IPS-15b (cell line): ENCODE measurements around the gene PNPLA7.

Source experiments
- H3K27me3 ChIP-seq: one replicate; pipeline ENCODE4 v1.6.1; 2013; ENCODE audit warnings: low read length; ENCODE audit not compliant: control insufficient read depth, insufficient read depth
- H3K36me3 ChIP-seq: one replicate; pipeline ENCODE4 v1.6.1; 2013; ENCODE audit warnings: low read length; ENCODE audit not compliant: control insufficient read depth, insufficient read depth
- H3K4me1 ChIP-seq: one replicate; pipeline ENCODE4 v1.6.1; 2013; ENCODE audit warnings: mild to moderate bottlenecking, low read length; ENCODE audit not compliant: control insufficient read depth, insufficient read depth
- H3K4me3 ChIP-seq: one replicate; pipeline ENCODE4 v1.5.1; 2013; ENCODE audit warnings: low read depth, low read length
- H3K9ac ChIP-seq: one replicate; pipeline ENCODE4 v1.6.1; 2013; ENCODE audit warnings: low read depth, mild to moderate bottlenecking, low read length
- H3K9me3 ChIP-seq: one replicate; pipeline ENCODE4 v1.6.1; 2013; ENCODE audit warnings: mild to moderate bottlenecking, low read length; ENCODE audit not compliant: control insufficient read depth, insufficient read depth

The PNPLA7 gene

GRCh38 chr9:137439158-137439714 lies 111.0 kb downstream of the PNPLA7 start:
- H3K9ac ChIP-seq, result no peak overlapping the region
- no peaks in the 10 kb centered on the region for H3K36me3 ChIP-seq
- no peak overlapping the region for H3K4me3 ChIP-seq
- no peaks in the 10 kb centered on the region for H3K9me3 ChIP-seq
- peaks cover 3% of the 10 kb centered on the region for H3K4me1 ChIP-seq
- H3K27me3 ChIP-seq, result no peaks in the 10 kb centered on the region

DNA sequence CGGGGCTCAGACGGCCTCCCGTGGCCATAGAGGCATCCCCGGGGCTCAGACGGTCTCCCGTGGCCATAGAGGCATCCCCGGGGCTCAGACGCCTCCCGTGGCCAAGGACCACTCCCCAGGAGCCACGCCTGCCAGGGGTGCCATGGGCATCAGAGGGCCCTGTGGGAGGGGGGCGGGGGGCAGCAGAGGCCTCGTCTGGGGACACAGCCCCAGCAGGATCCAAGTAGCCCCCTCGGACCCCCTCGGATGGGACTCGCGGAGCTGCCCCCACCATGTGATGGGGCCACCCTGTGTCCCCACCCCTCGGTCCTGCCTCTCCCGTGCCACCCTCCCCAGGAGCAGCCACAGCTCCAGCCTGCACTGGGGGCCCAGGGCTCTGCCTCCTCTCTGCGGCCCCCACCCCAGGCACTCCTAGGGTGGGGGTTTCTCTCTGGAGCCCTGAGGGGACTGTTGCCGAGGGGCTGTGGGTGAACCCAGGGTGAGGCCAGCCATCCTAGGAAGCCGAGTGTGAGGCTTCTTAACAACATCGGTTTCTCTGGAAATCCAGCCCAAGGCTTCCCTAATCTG lies 111.5 kb downstream of the PNPLA7 start:
- Histone ChIP-seq H3K9me3 (no peaks in the 10 kb centered on the region), H3K36me3 (no peaks in the 10 kb centered on the region), H3K4me1 (peaks cover 3% of the 10 kb centered on the region), H3K4me3 (no peak overlapping the region), H3K9ac (no peak overlapping the region), H3K27me3 (no peaks in the 10 kb centered on the region)

DNA sequence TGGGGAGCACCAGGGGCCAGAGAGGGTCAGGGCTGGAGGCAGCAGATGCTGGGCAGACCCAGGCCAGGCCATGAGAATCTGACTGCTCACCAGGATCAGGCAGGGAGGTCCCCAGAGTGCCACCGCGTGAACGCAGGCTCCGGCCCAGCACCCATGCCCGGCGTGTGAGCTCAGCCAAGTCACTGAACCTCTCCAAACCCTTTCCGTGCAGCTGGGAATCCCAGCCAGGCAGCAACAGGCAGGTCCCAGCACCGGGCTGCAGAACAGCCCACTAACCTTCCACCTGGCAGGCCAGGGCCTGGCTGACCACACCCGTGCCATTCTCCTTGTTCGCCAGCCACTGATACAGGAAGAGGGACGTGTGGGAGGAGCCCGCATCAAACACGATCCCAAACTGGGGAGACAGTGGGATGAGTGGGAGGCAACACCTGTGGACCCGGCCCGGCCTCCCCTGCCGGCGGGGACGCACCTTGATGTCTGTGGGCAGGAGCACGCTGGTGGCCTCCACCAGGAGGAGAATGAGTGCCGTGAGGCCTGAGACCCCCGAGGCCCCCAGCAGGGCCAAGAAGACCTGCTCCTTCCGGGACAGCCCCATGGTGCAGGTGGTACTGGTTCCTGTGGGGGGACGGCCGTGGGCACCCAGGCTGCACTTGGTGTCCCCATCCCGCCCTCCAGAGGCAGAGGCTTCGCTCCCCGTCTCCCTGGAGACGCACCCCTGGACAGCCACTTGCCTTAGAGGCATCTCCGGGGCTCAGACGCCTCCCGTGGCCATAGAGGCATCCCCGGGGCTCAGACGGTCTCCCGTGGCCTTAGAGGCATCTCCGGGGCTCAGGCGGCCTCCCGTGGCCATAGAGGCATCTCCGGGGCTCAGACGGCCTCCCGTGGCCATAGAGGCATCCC lies 112.3 kb downstream of the PNPLA7 start:
- H3K27me3 ChIP-seq, result no peaks in the 10 kb centered on the region
- peaks cover 3% of the 10 kb centered on the region for H3K4me1 ChIP-seq
- H3K36me3 ChIP-seq, result no peaks in the 10 kb centered on the region
- no peak overlapping the region for H3K9ac ChIP-seq
- no peaks in the 10 kb centered on the region for H3K9me3 ChIP-seq
- no peak overlapping the region for H3K4me3 ChIP-seq

DNA sequence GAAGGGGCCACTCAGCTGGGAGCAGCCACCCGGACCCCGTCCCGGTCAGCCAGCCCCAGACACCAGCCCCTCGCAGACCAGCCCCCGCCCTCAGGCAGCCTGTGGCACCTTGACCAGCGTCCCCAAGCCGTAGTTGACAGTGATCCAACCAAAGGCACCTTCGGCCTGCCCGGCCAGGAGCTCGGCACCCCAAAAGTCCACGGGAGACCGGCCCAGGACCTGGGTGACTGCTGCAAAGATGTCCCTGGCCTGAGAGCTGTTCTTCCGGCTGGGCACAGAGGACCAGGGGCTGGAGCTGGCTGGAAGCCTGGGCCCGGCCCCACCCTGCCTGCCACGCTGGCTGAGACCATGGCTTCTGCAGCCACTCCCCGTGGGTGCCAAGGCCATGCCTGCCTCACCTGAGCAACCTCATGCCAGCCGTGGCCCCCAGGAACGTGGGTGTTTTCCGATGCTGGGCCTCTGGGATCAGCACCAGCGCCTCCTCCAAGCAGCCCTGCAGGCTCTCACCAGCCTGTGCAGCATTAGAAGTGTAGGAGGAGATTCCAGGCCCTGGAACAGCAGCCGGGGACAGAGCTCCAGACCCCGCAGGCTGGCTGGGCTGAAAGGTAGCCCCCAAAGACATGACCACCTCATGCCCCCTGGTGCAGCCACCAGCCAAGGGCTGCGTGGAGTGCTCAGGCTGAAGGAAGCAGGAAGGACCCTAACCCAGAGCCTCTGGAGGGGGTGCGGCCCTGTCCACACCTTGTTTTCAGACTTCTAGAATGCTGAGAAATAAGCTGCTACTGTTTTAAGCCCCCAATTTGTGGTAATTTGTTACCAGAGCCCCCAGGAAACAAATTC lies 113.2 kb downstream of the PNPLA7 start:
- Histone ChIP-seq H3K27me3 (no peaks in the 10 kb centered on the region), H3K9me3 (no peaks in the 10 kb centered on the region), H3K4me3 (no peak overlapping the region), H3K9ac (no peak overlapping the region), H3K36me3 (no peaks in the 10 kb centered on the region), H3K4me1 (no peaks in the 10 kb centered on the region)

DNA sequence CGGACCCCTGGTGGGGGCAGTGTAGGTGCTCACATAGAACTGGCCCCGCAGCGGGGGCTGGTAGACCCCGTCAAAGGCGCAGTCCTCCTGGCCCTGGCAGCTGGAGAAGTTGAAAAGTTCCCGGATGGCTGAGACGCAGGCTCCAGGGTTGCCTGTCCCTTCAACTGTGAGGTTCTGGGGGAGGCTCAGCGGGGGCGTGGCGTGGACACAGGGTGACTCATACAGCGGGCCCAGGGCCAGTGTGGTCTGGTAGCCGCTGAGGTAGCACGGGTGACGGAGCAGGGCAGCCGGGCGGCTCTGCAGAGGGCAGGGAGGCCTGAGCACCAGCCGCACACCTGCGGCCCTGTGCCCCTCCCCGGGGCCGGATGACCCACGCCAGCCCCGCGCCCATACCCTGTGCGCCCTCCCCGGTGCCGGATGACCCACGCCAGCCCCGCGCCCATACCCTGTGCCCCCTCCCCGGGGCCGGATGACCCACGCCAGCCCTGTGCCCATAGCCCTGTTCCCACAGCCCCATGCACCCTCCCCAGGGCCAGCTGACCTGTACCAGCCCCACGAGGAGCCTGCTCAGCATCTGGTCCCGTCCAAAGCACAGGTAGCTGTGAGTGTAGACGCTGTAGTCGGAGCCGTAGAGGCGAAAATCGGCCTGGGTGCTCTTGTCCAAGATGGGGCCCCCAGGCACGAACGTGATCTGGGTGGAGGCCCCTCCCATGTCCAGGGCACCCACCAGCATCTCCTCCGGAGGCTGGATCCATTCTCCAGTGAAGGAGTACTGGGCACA lies 114.0 kb downstream of the PNPLA7 start:
- H3K36me3 ChIP-seq, result no peaks in the 10 kb centered on the region
- no peaks in the 10 kb centered on the region for H3K9me3 ChIP-seq
- no peaks in the 10 kb centered on the region for H3K27me3 ChIP-seq
- no peaks in the 10 kb centered on the region for H3K4me1 ChIP-seq
- H3K4me3 ChIP-seq, result no peak overlapping the region
- no peak overlapping the region for H3K9ac ChIP-seq

- no peak overlapping the region for H3K9ac ChIP-seq
- no peaks in the 10 kb centered on the region for H3K4me1 ChIP-seq
- H3K9me3 ChIP-seq, result no peaks in the 10 kb centered on the region
- H3K27me3 ChIP-seq, result no peaks in the 10 kb centered on the region
- no peak overlapping the region for H3K4me3 ChIP-seq
- no peaks in the 10 kb centered on the region for H3K36me3 ChIP-seq
Measured at GRCh38 chr9:137435381-137435891, 114.8 kb downstream of the PNPLA7 start.

GRCh38 chr9:137434498-137435380 lies 115.5 kb downstream of the PNPLA7 start:
- no peaks in the 10 kb centered on the region for H3K36me3 ChIP-seq
- no peak overlapping the region for H3K9ac ChIP-seq
- H3K4me3 ChIP-seq, result no peak overlapping the region
- no peaks in the 10 kb centered on the region for H3K9me3 ChIP-seq
- H3K27me3 ChIP-seq, result no peaks in the 10 kb centered on the region
- H3K4me1 ChIP-seq, result no peaks in the 10 kb centered on the region

- Histone ChIP-seq H3K9me3 (no peaks in the 10 kb centered on the region), H3K9ac (no peak overlapping the region), H3K36me3 (no peaks in the 10 kb centered on the region), H3K27me3 (no peaks in the 10 kb centered on the region), H3K4me1 (no peaks in the 10 kb centered on the region), H3K4me3 (no peak overlapping the region)
Measured at GRCh38 chr9:137433916-137434431, 116.2 kb downstream of the PNPLA7 start.

- no peaks in the 10 kb centered on the region for H3K4me1 ChIP-seq
- no peaks in the 10 kb centered on the region for H3K27me3 ChIP-seq
- no peak overlapping the region for H3K9ac ChIP-seq
- H3K4me3 ChIP-seq, result no peak overlapping the region
- no peaks in the 10 kb centered on the region for H3K9me3 ChIP-seq
- H3K36me3 ChIP-seq, result no peaks in the 10 kb centered on the region
Measured at GRCh38 chr9:137433349-137433915, 116.8 kb downstream of the PNPLA7 start.
